ENCODE results near the gene IGSF6.
"Not testable (repeated sequence)": the region's sequence is repeated elsewhere in the genome, so short reads cannot be mapped to it uniquely, and the experiment has no call there.

IGSF6 gene

GRCh38 chr16:21637032-21637968 lies 15.1 kb downstream of the IGSF6 start:
- DNase-seq (ENCODE audit: low read depth), result no peak
- no peak overlapping the region for H3K4me3 ChIP-seq (ENCODE audit: control insufficient read depth, low read depth, low read length)
- TF ChIP-seq, protein P1, sequence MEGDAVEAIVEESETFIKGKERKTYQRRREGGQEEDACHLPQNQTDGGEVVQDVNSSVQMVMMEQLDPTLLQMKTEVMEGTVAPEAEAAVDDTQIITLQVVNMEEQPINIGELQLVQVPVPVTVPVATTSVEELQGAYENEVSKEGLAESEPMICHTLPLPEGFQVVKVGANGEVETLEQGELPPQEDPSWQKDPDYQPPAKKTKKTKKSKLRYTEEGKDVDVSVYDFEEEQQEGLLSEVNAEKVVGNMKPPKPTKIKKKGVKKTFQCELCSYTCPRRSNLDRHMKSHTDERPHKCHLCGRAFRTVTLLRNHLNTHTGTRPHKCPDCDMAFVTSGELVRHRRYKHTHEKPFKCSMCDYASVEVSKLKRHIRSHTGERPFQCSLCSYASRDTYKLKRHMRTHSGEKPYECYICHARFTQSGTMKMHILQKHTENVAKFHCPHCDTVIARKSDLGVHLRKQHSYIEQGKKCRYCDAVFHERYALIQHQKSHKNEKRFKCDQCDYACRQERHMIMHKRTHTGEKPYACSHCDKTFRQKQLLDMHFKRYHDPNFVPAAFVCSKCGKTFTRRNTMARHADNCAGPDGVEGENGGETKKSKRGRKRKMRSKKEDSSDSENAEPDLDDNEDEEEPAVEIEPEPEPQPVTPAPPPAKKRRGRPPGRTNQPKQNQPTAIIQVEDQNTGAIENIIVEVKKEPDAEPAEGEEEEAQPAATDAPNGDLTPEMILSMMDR (IDR thresholded peaks at IDR 0.05; ENCODE audit: control insufficient read depth, insufficient read depth, low read depth, low read length, missing control alignments), result no peak

GRCh38 chr16:21635694-21636093 lies 16.7 kb downstream of the IGSF6 start:
- DNase-seq (ENCODE audit: low read depth); H3K4me3 ChIP-seq (ENCODE audit: control insufficient read depth, low read depth, low read length): not testable (repeated sequence)

GRCh38 chr16:21634216-21634615 lies 18.2 kb downstream of the IGSF6 start:
- H3K4me3 ChIP-seq (ENCODE audit: control insufficient read depth, low read depth, low read length), result no peak overlapping the region
- TF ChIP-seq, protein P1 (IDR thresholded peaks at IDR 0.05; ENCODE audit: control insufficient read depth, insufficient read depth, low read depth, low read length, missing control alignments), result no peak
- DNase-seq (ENCODE audit: low read depth), result no peak

- H3K4me3 ChIP-seq (ENCODE audit: control insufficient read depth, low read depth, low read length); DNase-seq (ENCODE audit: low read depth): not testable (repeated sequence)
Observed at GRCh38 chr16:21631951-21632575, 20.3 kb downstream of the IGSF6 start.

DNA sequence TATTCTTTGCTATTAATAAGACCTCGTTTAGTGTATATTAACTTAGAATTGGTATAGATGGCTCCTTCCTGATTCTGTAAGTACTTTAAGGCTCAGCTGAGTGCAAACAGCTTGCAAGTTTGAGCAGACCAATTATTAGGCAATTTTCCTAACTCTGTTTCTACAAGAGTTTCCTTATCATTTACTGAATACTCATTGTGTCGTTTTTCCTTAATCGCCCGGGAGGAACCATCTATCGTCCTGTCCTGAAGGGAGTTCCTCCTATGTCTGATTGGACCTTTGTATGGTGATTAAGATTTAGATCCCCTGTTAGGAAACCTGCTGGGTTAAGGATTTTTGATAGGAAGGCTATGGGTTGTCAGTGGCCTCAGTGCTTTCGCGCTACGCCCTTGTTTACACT lies 21.0 kb downstream of the IGSF6 start:
- H3K4me3 ChIP-seq (ENCODE audit: control insufficient read depth, low read depth, low read length); DNase-seq (ENCODE audit: low read depth): not testable (repeated sequence)

GRCh38 chr16:21630866-21631265 lies 21.5 kb downstream of the IGSF6 start:
- not testable (repeated sequence) for H3K4me3 ChIP-seq (ENCODE audit: control insufficient read depth, low read depth, low read length); DNase-seq (ENCODE audit: low read depth)

DNA sequence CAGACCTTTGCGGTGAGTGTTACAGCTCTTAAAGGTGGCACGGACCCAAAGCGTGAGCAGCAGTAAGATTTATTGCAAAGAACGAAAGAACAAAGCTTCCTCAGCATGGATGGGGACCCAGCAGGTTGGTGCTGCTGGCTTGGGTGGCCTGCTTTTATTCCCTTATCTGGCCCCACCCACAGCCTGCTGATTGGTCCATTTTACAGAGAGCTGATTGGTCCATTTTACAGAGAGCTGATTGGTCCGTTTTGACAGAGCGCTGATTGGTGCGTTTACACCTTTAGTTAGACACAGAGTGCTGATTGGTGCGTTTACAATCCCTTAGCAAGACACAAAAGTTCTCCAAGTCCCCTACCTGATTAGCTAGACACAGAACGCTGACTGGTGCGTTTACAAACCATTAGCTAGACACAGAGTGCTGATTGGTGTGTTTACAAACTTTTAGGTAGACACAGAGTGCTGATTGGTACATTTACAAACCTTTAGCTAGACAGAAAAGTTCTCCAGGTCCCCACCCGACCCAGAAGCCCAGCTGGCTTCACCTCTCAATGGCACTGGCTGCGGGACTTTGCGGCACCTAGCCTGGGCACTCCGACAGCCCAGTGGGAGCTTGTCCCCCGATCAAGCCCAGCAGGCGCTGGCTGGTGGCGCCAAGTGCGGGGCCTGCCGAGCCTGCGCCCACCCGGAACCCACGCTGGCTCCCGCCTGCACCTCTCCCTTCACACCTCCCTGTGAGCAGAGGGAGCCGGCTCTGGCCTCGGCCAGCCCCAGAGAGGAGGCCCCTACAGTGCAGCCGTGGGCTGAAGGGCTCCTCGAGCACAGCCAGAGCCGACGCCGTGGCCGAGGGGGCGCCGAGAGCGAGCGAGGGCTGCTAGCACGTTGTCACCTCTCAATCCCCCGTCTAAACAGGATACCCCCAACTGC lies 22.5 kb downstream of the IGSF6 start:
- not testable (repeated sequence) for H3K4me3 ChIP-seq (ENCODE audit: control insufficient read depth, low read depth, low read length); DNase-seq (ENCODE audit: low read depth)

DNA sequence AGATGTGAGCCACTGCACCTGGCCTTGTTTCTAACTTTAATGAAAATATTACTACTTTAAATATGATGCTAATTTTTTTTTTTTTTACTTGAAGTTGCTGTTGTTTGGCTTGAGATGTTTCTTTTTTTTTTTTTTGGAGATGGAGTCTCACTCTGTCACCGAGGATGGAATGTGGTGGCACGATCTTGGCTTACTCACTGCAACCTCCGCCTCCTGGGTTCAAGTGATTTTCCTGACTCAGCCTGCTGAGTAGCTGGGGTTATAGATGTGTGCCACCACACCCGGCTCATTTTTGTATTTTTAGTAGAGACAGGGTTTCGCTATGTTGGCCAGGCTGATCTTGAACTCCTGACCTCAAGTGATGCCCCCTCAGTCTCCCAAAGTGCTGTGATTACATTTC lies 23.6 kb downstream of the IGSF6 start:
- TF ChIP-seq, protein P1 (IDR thresholded peaks at IDR 0.05; ENCODE audit: control insufficient read depth, insufficient read depth, low read depth, low read length, missing control alignments), result no peak
- no peak overlapping the region for H3K4me3 ChIP-seq (ENCODE audit: control insufficient read depth, low read depth, low read length)
- no peak for DNase-seq (ENCODE audit: low read depth)

- H3K4me3 ChIP-seq (ENCODE audit: control insufficient read depth, low read depth, low read length), result no peak overlapping the region
Observed at GRCh38 chr16:21628121-21628726, 24.2 kb downstream of the IGSF6 start.

More at GRCh38 chr16:21628121-21628726, 24.2 kb downstream of the IGSF6 start:
- DNase-seq (ENCODE audit: low read depth), result no peak
- TF ChIP-seq, protein P1 (IDR thresholded peaks at IDR 0.05; ENCODE audit: control insufficient read depth, insufficient read depth, low read depth, low read length, missing control alignments), result no peak

All from AG09309 (cell line).